Panc1 (cell line): ENCODE results near the gene SLC22A17.

ENCODE experiments used
- CTCF ChIP-seq: fragments of 450-650 bp; IDR thresholded peaks from 2 replicates; pipeline ENCODE4 v1.5.1; 2017; ENCODE audit warnings: mild to moderate bottlenecking
- REST ChIP-seq, 2 experiments: IDR thresholded peaks; 2 replicates each; pipeline ENCODE4 v1.6.1; 2011 to 2012; ENCODE audit warnings: low read depth in 2 of 2, control low read depth in 1 of 2, low read length in 1 of 2, mild to moderate bottlenecking in 1 of 2, moderate library complexity in 1 of 2; ENCODE audit not compliant: insufficient read depth in 1 of 2

- TF ChIP-seq REST (IDR thresholded peaks at IDR 0.05; ENCODE audit: insufficient read depth in 1 of 2, low read depth in 2 of 2, low read length in 1 of 2) (no peak), CTCF (no peak)
Measured at GRCh38 chr14:23349156-23349845, 3.4 kb downstream of the SLC22A17 start.
